Measurements from ENCODE around the gene FNDC11.
A peak's percentile ranks its signal among the peaks of the same experiment; 100 is the strongest.

The FNDC11 gene, protein sequence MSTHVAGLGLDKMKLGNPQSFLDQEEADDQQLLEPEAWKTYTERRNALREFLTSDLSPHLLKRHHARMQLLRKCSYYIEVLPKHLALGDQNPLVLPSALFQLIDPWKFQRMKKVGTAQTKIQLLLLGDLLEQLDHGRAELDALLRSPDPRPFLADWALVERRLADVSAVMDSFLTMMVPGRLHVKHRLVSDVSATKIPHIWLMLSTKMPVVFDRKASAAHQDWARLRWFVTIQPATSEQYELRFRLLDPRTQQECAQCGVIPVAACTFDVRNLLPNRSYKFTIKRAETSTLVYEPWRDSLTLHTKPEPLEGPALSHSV

DNA sequence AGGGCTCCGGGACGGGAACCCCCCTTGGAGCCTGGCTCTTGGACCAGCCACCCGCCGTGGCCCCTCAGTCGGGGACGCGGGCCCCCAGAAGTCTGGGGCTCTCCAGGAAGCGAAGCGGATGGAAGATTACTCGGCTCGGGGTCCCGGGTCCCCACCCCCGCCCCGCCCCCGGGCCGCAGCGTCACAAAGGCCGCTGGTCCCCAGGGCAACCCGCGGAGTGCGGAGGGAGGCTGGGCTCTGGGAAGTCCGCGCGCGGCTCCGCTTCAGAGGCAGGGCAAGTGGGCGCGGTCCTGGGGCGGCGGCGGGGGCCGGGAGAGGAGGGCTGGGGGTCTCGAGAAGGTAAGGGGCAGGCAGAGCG lies at the start of gene FNDC11:
Gene FNDC11, plus strand, starts transcription at position 227 of the 358 bp plus-strand sequence. CDS start 1,505 bp downstream, outside the sequence.
- in situ Hi-C loops (cut with HindIII; ENCODE audit: low pct_ligation_motif_present, low sequenced_read_pairs), result no loop called here
- Histone ChIP-seq H3K36me3 (replicated peaks) (no peaks in the 10 kb centered on the region), H3K4me3 (ENCODE audit: low read depth, low read length) (peak within 1 kb of the TSS; percentile 49), H3K27ac (no peak within 1 kb of the TSS), H3K27me3 (replicated peaks) (peaks cover 3% of the 10 kb centered on the region)
- DNase-seq, result no peak
- TF ChIP-seq, protein P1, sequence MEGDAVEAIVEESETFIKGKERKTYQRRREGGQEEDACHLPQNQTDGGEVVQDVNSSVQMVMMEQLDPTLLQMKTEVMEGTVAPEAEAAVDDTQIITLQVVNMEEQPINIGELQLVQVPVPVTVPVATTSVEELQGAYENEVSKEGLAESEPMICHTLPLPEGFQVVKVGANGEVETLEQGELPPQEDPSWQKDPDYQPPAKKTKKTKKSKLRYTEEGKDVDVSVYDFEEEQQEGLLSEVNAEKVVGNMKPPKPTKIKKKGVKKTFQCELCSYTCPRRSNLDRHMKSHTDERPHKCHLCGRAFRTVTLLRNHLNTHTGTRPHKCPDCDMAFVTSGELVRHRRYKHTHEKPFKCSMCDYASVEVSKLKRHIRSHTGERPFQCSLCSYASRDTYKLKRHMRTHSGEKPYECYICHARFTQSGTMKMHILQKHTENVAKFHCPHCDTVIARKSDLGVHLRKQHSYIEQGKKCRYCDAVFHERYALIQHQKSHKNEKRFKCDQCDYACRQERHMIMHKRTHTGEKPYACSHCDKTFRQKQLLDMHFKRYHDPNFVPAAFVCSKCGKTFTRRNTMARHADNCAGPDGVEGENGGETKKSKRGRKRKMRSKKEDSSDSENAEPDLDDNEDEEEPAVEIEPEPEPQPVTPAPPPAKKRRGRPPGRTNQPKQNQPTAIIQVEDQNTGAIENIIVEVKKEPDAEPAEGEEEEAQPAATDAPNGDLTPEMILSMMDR (IDR thresholded peaks at IDR 0.05; ENCODE audit: low read depth, low read length, missing control alignments), result no peak

DNA sequence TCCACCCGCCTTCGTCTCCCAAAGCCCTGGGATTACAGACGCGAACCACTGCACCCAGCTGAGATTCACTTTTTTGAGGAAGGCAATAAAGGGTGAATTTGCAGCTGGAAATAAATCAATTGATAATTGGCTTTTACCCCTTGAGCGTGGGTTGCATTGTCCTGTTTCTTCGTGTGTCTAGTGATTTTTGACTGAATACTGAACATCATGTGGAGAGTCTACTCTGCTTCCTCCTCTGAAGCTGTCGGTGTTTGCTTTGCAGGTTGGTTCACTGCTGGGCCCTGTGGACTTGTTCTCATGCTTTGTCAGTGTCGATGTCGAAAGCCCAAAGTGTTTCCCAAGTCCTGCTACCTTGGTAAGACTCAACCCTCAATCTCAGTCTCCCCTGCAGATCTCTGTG lies 49.3 kb upstream of the FNDC11 start:
- H3K27ac ChIP-seq, result no peak overlapping the region
- in situ Hi-C loops (cut with HindIII; ENCODE audit: low pct_ligation_motif_present, low sequenced_read_pairs), result no loop called here
- no peak overlapping the region for H3K4me3 ChIP-seq (ENCODE audit: low read depth, low read length)
- no peak for DNase-seq
- no peaks in the 10 kb centered on the region for H3K36me3 ChIP-seq (replicated peaks)
- TF ChIP-seq, protein P1 (IDR thresholded peaks at IDR 0.05; ENCODE audit: low read depth, low read length, missing control alignments), result no peak
- peaks cover 9% of the 10 kb centered on the region for H3K27me3 ChIP-seq (replicated peaks)

DNA sequence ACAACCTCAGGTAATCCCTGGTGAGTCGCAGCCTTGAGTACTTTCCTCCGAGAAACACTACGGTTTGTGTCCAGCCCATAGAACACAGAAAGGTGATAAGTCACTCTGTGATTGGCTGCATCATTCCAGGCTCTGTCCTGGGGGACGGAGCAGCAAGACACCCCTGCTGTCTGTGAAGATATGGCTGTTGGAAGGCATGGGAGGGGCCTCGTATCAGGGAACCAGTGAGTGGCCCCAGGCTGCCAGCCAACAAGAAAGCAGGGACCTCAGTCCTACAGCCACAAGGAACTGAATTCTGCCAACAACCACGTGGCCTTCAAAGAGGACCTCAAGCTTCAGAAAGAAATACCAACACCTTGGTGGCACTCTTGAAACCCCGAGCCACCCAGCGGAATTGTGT lies 48.7 kb upstream of the FNDC11 start:
- no peak for DNase-seq
- TF ChIP-seq, protein P1 (IDR thresholded peaks at IDR 0.05; ENCODE audit: low read depth, low read length, missing control alignments), result no peak
- in situ Hi-C loops (cut with HindIII; ENCODE audit: low pct_ligation_motif_present, low sequenced_read_pairs), result no loop called here
- Histone ChIP-seq H3K27me3 (replicated peaks) (peaks cover 6% of the 10 kb centered on the region), H3K36me3 (replicated peaks) (no peaks in the 10 kb centered on the region), H3K27ac (no peak overlapping the region), H3K4me3 (ENCODE audit: low read depth, low read length) (no peak overlapping the region)

DNA sequence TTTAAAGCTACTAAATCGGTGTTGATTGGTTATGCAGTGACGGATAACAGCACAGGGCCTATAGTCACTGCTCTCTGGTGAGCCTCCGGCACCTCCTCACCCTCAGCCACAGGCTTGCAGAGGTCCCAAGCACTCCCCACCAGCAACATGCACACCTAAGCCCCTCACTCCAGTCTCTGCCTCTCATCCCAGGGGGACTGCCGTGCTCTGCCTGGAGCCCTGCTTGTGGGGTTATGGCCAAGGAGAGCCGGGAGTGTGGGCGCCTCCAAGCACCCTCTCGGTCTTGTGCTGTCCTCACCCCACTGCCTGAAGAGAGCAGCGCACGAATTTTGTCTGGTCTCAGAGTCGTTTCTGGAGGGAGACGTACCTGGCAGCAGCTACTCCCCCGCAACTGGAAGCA lies 48.2 kb upstream of the FNDC11 start:
- in situ Hi-C loops (cut with HindIII; ENCODE audit: low pct_ligation_motif_present, low sequenced_read_pairs), result no loop called here
- TF ChIP-seq, protein P1 (IDR thresholded peaks at IDR 0.05; ENCODE audit: low read depth, low read length, missing control alignments), result no peak
- Histone ChIP-seq H3K27ac (no peak overlapping the region), H3K4me3 (ENCODE audit: low read depth, low read length) (no peak overlapping the region), H3K27me3 (replicated peaks) (peaks cover 6% of the 10 kb centered on the region), H3K36me3 (replicated peaks) (no peaks in the 10 kb centered on the region)
- DNase-seq, result no peak

DNA sequence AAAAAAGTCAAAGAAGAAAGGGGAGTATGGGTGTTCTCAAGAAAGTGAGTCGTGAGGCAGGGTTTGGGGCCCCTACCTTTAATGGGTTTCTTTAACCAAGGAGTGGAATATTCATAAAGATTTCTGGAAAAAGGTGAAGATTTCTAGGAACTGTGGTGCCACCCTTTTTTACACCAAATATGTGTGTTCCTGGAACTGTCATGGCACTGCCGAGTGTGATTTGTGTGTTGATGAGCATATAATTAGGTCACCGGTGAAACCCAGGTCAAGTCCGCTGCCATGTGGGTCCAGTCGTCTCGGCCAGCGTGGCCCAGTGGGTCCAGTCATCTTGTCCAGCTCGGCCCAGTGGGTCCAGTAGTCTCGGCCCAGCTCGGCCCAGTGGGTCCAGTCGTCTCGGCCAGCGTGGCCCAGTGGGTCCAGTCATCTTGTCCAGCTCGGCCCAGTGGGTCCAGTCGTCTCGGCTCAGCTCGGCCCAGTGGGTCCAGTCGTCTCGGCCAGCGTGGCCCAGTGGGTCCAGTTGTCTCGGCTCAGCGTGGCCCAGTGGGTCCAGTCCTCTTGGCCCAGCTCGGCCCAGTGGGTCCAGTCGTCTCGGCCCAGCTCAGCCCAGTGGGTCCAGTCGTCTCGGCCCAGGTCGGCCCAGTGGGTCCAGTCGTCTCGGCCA lies 46.7 kb upstream of the FNDC11 start:
- DNase-seq, result no peak
- Histone ChIP-seq H3K4me3 (ENCODE audit: low read depth, low read length) (no peak overlapping the region), H3K27ac (no peak overlapping the region), H3K36me3 (replicated peaks) (no peaks in the 10 kb centered on the region), H3K27me3 (replicated peaks) (peaks cover 5% of the 10 kb centered on the region)
- in situ Hi-C loops (cut with HindIII; ENCODE audit: low pct_ligation_motif_present, low sequenced_read_pairs), result no loop called here
- TF ChIP-seq, protein P1 (IDR thresholded peaks at IDR 0.05; ENCODE audit: low read depth, low read length, missing control alignments), result no peak

All from brain microvascular endothelial cell (primary cell).